Renal pelvis (tissue), 4 donors: ENCODE data around the gene BRD7. TPM values are rescaled to one million over a fixed set of nuclear protein-coding genes. Genes with fewer than 3 reads are reported as not detected.

ENCODE experiments used
- DNase-seq: peaks from one replicate; pipeline ENCODE4 v3.0.0-alpha.2; 2013
- polyA plus RNA-seq, 3 donors: library from polyadenylated mRNA; unstranded; fragments of 120-200 nt; gene quantifications; one replicate each; pipeline ENCODE4 v1.2.1, GENCODE V29; 2013; ENCODE audit not compliant: insufficient read length in 3 of 3

BRD7 gene
- polyA plus RNA-seq, 3 donors: 101 to 116 (median 114) TPM

DNA sequence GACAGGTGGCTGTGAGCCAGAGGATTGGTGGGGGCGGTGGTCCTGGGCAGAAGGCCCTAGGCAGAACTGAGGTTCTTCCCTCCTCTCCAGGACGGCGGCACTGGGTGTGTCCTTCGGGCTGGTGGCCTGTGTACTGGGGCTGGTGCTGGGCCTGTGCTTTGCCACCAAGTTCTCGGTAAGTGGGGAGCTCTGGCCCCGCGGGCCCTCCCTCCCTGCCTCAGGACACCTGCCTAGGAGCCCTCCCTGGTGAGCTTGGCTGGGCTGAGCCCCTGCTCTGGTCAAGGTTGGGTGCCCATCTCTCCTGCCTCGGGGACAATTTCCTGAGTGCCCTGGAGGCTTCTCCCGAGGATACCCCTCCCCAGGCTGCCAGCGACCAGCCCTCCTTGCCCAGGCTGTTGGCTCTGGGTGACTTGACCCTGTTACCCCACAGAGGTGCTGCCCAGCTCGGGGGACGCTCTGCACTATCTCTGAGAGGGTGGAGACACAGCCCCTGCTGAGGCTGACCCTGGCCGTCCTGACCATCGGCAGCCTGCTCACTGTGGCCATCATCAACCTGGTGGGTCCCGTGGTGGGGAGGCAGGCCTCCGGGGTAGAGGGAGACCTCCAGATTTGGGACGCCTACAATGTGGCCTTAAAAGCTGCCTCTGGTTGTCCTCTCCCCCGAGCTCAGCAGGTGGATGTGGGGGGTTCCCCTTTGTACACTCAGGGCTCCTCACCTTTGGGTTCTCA is 60.4 kb downstream of the BRD7 start:
- DNase-seq: no peak

GRCh38 chr16:50306287-50306686 is 62.5 kb downstream of the BRD7 start:
- DNase-seq: no peak

DNA sequence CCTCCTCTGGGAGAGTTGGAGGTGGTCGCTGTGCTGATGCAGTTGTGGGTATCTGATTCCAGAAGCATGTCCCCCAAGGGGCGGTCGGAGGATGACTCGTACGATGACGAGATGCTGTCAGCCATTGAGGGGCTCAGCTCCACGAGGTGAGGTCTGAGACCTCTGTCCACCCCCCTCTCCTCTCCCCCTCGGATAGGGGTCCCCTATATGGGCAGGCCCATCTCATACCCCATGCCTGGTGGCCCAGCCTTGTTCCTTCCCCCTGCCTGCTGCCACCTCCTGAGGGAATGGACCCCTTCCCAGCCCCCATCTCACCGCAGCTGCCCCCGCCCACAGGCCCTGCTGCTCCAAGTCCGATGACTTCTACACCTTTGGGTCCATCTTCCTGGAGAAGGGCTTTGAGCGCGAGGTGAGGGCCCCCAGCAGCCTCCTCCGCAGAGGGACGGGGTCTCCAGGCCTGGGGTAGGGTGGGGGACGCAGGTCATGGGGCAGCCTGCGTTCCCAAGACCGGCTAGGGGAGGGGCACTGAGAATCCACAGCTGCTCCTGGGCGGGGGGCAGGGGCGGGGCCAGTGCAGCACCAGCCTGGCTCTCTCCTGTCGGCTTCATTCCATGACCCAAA is 63.2 kb downstream of the BRD7 start:
- no peak for DNase-seq

DNA sequence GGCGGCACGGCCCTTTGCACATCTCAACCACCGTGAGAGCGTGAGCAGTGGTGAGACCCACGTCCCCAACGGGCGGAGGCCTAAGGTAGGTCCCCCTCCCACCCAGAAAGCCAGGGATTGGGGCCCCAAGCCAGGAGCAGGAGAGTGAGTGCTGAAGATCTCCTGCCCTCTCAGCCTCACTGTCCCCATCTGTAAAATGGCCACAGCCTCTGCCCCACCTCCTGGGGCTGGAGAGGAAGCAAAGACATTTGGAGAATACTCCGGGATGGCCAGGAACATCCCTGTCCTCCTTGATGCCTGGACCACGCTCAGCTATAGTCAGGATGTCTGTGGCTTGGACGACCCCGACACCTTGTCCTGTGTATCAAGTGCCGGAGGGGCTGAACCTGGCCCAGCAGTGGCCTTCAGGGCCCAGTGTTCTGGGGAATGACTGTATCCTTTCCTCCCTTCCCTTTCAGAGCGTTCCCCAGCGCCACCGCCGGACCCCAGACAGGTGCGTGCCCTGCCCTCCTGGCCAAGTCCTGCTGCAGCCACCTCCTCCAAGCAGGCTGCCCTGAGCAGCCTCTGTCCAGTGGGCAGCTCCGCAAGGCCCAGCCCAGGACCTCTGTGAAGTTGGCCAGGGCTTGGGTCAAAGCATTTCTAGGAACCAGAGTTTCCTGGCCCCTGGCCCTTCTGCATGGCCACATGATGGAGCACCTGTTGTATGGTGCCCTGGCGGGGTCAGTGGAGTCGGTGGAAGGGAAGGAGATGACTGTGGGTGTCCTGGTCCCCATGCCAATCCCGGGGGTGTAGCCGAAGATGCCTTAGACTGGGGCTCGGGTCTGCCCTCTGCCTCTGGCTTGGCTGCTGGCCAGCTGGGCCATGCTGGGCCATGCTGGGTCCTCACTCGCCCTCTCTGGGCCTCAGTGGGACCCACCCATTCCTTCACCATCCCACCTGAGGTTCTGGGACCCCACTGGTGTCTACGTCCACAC is 64.0 kb downstream of the BRD7 start:
- DNase-seq: no peak

- DNase-seq: no peak
Measured at GRCh38 chr16:50303605-50304466, 65.0 kb downstream of the BRD7 start.

DNA sequence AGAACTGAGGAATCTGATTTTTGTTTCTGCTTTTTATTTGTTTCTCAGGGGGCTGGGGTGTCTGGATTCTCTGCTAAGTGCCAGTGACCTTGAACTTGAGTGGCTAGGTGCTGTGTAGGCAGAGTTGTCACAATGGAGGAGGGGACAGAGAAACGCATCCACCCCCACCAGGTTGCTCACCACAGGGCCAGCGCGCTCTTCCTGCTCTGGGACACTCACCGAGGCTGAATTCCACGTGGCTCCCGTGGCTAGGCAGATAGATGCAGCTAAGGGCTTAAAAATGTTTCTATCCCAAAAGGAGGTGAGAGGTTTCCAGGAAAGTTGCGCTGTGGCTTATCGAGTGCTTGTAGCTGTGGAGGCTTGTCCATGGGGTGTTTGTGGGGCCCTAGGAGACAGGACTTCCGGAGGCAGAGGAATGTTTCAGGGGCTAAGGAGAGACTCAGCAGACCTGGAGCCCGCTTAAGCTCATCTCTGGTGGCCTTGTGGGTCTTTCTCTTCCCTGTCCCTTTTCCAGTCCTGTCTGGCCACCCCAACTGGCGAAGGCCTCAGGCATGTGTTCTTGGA is 65.7 kb downstream of the BRD7 start:
- DNase-seq: no peak

DNA sequence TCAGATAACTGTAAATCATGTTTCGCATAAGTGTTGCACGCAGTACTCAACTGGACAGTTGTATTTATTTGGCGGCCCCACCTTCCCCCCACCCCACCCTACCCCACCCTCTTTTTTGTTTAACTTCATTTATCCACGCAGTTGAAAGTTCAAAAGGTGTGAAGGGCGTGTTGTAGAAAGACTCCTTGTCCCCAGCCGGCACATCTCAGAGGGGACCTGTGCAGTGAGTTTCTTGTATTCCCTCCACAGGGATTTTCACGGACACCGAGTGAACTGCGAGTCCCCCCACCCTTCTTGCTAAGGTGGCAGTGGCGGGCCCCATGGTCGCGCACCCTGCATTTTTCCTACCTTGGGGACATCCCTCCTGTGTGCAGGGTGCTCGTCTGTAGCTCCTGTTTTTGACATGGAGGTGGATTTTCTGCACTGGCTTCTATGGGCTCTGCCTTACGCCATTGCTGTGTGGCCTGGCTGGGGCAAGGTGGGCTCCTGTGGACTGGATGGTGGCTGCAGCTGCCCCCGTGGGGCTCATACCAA is 66.2 kb downstream of the BRD7 start:
- DNase-seq: no peak

- peak; percentile 34 for DNase-seq
Measured at GRCh38 chr16:50301626-50302471, 66.9 kb downstream of the BRD7 start.

GRCh38 chr16:50300942-50301625 is 67.7 kb downstream of the BRD7 start:
- no peak for DNase-seq

- no peak for DNase-seq
Measured at GRCh38 chr16:50299508-50300105, 69.2 kb downstream of the BRD7 start.

- DNase-seq: no peak
Measured at GRCh38 chr16:50298591-50299507, 69.9 kb downstream of the BRD7 start.

GRCh38 chr16:50298075-50298460 is 70.7 kb downstream of the BRD7 start:
- no peak for DNase-seq

DNA sequence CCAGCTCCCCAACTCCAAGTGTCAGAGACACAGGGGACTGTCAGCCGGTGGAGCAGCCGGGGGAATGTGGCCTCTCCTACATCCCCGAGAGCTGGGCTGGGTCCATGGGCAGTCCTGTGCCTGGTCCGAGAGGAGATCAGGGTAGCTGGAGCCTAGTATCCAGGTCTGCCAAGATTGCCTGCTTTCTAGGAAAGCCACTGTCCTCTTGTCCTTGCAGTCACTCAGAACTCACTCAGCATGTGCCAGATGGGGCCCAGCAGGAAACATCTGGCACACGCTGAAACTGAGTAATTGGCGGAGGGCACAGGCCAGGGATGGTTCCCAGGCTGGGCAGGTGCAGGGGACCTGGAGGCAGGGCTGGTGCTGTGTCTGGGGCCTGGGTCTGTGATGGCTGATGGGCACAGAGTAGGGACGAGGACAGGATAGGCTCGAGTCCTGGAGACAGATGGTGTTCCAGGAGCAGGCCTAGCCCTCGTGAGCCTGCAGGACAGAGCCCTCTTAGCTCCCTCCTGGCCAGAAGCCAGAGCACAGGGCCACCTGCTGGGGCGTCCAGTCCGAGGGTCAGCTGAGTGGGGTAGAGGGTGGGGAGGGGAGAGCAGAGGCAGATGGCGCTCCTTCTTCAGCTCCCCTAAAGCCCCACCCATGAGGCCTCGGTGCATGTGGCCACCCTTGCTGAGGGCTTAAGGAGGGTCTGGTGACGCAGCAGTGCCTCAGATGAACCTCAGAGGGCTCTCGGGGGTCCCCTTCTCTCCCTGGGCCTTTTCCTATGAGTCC is 71.3 kb downstream of the BRD7 start:
- no peak for DNase-seq

DNA sequence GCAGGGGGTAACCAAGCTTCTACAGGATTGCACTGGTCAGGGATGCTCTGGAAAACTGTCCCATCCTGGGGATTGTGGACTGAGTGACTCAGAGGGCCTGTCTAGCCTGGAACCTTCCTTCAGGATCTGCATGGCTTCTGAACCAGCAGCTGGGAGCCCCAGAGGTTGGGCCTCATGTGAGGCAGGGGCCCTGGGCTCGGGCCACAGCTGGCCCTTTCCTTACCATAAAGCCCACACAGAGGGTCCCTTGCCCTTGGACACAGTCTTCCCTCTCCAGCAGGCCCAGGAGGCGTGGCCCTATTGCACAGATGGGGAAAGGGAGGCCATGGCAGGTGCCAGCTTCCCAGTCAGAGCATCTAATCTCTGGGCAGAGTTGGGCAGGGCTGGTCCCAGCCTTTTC is 72.0 kb downstream of the BRD7 start:
- no peak for DNase-seq

DNA sequence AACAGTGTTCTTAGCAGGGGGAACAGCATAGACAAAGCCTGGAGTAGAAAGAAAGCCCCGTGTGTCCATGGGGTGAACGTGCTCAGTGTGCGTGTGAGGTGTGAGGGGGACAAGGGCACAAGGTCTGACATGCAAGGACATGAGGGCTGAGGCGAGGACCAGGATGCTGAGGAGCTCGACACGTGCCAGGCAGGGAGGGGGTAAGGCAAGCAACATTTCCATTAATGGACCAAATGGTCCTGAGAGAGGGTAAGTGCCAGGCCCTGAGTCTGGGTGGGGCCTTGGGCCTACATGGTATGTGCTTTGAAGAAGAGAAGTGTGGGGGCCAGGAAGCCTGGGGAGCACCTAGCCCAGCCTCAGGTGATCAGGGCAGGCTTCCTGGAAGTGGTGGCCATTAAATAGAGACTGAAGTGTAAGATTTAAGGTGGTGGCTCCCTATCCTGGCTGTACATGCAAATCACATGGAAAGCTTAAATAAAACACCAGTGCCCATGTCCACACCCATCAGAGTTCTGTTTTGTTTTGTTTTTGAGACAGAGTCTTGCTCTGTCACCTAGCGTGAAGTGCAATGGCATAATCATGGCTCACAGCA is 73.2 kb downstream of the BRD7 start:
- DNase-seq: no peak

GRCh38 chr16:50294955-50295354 is 73.8 kb downstream of the BRD7 start:
- DNase-seq: no peak
